B cell (primary cell): ENCODE data around the gene MEA1.

Experiments
- CTCF ChIP-seq: fragments of 200-600 bp; IDR thresholded peaks from one replicate; pipeline ENCODE4 v1.8.0; 2022; ENCODE audit warnings: antibody characterized with exemption, mild to moderate bottlenecking
- EZH2 ChIP-seq: IDR thresholded peaks from 2 replicates; pipeline ENCODE4 v1.6.1; 2012; ENCODE audit warnings: borderline replicate concordance, low read depth, mild to moderate bottlenecking, moderate library complexity, low read length; ENCODE audit not compliant: insufficient read depth, poor library complexity, severe bottlenecking

GRCh38 chr6:42970871-42971612 lies 42.7 kb downstream of the MEA1 start:
- TF ChIP-seq CTCF (no peak), EZH2 (no peak)
